ENCODE data around the gene CDC42EP4. TPM values are rescaled to one million over a fixed set of nuclear protein-coding genes. Genes with fewer than 3 reads are reported as not detected.

Gene CDC42EP4
- total RNA-seq, 2 donors from 2014 or later, result 119 to 186 TPM

DNA sequence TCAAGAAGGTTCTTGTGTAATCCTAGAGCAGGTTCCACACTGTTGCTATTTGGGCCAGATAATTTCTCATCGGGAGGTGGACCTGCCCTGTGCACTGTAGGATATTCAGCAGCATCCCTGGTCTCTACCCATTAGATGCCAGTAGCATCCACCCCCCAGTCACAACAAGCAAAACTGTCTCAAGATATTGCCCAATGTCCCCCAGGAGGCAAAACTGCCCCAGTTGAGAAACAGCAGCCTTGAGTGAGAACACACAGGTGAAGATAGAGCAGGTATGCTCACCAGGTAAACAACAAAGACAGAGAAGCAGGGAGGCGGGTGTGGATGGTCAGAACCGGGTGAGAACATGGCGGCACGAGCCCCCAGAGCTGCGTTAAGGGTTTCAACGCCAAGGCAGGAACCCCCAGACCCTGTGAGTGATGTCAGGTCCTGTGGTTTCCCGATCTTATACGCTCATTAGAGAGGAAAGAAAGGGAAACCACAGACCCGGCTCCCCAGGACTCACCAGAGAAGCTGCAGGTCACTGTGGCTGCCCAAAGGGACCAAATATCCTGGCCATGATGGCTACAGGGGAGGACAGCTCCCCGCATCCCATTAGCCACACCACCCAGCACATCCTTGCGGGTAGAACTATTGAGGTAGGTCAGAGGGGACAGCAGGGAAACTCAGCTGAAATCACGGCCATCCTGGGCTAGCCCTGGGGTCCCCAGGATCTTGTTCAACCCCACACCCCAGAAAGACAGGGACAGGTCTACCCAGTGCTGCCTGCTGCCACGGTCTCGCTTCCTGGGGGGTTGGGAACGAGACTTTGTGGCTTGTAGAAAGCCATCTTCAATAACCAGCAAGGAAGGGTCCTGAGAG is 21.2 kb downstream of the CDC42EP4 start:
- TF ChIP-seq, protein P1, sequence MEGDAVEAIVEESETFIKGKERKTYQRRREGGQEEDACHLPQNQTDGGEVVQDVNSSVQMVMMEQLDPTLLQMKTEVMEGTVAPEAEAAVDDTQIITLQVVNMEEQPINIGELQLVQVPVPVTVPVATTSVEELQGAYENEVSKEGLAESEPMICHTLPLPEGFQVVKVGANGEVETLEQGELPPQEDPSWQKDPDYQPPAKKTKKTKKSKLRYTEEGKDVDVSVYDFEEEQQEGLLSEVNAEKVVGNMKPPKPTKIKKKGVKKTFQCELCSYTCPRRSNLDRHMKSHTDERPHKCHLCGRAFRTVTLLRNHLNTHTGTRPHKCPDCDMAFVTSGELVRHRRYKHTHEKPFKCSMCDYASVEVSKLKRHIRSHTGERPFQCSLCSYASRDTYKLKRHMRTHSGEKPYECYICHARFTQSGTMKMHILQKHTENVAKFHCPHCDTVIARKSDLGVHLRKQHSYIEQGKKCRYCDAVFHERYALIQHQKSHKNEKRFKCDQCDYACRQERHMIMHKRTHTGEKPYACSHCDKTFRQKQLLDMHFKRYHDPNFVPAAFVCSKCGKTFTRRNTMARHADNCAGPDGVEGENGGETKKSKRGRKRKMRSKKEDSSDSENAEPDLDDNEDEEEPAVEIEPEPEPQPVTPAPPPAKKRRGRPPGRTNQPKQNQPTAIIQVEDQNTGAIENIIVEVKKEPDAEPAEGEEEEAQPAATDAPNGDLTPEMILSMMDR (IDR thresholded peaks at IDR 0.05), result no peak
- TF ChIP-seq POLR2A (IDR thresholded peaks at IDR 0.05), result no peak
- Histone ChIP-seq H3K27ac (peak overlapping the region; percentile 82 to 86), H3K36me3 (no peaks in the 10 kb centered on the region), H3K27me3 (replicated peaks; ENCODE audit: insufficient read depth) (no peaks in the 10 kb centered on the region), H3K4me1 (replicated peaks) (peaks cover 59% of the 10 kb centered on the region), H3K4me3 (no peak overlapping the region), H3K9me3 (no peaks in the 10 kb centered on the region)
- 76% methylated on average over 16 of the region's 16 CpGs for WGBS
- DNase-seq (ENCODE audit: low spot score), result no peak
- intact Hi-C loops (cut with DNase I), result no loop called here

DNA sequence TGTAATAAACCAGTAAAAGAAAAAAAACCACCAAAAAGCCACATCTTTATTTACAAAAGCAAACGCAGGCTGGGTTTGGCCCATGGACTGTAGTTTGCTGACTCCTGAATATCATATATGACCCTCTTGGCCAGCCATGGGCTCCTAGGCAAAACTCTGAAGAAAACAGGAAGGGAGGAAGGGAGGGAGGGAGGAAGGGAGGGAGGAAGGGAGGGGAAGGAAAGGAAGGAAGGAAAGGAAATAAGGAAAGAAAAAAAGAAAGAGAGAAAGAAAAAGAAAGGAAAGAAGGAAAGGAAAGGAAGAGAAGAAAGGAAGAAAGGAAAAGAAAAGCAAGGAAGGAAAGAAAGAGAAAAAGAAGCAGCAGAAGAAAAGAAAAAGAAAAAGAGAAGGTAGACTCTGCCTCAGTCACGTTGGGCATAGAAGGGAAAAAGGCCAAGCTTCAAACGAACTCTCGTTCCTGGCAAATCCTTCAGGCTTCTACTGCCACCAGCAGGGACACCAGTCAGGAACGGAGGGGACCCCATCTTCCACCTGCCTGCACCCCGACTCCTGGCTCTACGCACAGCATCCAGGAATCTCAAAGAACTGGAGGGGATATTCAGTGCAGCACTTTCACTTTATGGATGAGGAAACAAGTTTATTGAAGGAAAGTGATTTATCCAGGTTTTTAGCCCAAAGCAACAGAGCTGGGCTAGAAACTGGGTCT is 22.1 kb downstream of the CDC42EP4 start:
- intact Hi-C loops (cut with DNase I), result no loop called here
- H3K36me3 ChIP-seq, result no peaks in the 10 kb centered on the region
- no peaks in the 10 kb centered on the region for H3K27me3 ChIP-seq (replicated peaks; ENCODE audit: insufficient read depth)

DNA sequence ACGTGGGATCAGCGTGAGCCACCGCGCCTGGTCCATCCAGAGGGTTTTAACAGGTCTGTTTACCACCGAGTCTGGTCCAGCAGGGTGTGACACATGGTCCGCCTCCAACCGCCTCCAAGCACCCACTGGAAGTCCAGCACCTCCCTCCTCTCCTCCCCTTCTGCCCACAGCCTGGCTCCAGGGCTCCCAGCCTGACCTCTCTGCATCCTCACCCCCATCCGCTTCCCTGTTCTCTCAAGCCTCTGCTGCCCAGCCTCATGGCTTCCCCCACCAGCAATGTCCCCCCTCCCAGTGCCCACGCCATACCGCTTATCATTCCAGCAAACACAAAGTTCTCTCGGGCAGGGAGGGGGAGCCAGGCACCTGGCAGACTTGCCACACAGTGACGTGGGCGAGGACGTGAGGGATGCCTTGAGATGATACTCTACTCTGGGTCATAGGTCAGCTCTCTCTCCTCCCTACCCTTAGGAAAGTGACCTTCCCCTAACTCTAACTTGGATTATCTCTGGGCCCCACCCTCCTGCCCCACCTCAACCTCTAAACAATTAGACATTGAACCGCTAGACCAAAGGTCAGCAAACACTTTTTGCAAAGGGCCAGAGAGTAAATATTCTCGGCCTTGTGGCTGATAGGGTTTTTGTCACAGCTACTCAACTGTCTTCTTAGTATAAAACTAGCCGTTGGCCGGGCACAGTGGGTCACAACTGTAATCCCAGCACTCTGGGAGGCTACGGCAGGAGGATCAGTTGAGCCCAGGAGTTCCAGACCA is 23.1 kb downstream of the CDC42EP4 start:
- no peaks in the 10 kb centered on the region for H3K27me3 ChIP-seq (replicated peaks; ENCODE audit: insufficient read depth)
- no peak overlapping the region for H3K4me3 ChIP-seq
- TF ChIP-seq POLR2A (IDR thresholded peaks at IDR 0.05), result no peak
- peak; percentile 55 for TF ChIP-seq POLR2AphosphoS5 (IDR thresholded peaks at IDR 0.05)
- TF ChIP-seq, protein P1 (IDR thresholded peaks at IDR 0.05), result no peak
- H3K27ac ChIP-seq, result peak overlapping the region; percentile 82 to 86
- peak; percentile 84 for DNase-seq (ENCODE audit: low spot score)
- H3K36me3 ChIP-seq, result no peaks in the 10 kb centered on the region
- intact Hi-C loops (cut with DNase I), result no loop called here
- H3K4me1 ChIP-seq (replicated peaks), result peaks cover 69% of the 10 kb centered on the region
- WGBS, result 40% methylated on average over 19 of the region's 19 CpGs
- H3K9me3 ChIP-seq, result no peaks in the 10 kb centered on the region

More for the DNA sequence above, 22.1 kb downstream of the CDC42EP4 start:
- TF ChIP-seq, protein P1 (IDR thresholded peaks at IDR 0.05), result peak in 1 of 4 experiments; percentile 5
- no peak for TF ChIP-seq POLR2AphosphoS5 (IDR thresholded peaks at IDR 0.05)
- no peaks in the 10 kb centered on the region for H3K9me3 ChIP-seq
- H3K4me3 ChIP-seq, result no peak overlapping the region
- H3K27ac ChIP-seq, result peak overlapping the region; percentile 82 to 86
- WGBS, result 27% methylated on average over 7 of the region's 7 CpGs
- DNase-seq (ENCODE audit: low spot score), result no peak
- peaks cover 68% of the 10 kb centered on the region for H3K4me1 ChIP-seq (replicated peaks)

DNA sequence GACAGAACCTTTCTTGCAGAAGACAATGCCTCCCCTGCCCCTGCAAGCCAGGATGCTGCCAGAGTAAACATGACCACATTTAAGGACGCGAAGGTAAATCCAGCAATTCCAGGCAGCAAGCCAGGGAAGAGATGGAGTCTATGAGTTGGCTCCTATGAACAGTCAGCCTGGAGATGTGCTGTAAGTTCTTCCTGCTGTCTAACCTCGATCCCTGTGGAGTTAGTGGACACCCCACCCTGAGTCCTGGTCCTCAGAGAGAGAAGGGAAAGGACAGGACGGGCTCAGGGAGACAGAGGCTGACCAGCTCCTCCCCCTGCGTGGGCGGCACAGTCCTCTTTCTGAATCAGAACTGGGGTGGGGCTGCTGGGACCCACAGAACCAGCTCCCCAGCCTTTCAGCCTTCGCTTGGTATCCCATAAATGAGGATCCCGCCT is 24.9 kb downstream of the CDC42EP4 start:
- TF ChIP-seq, protein P1 (IDR thresholded peaks at IDR 0.05), result no peak
- peak; percentile 85 for TF ChIP-seq POLR2AphosphoS5 (IDR thresholded peaks at IDR 0.05)
- Histone ChIP-seq H3K36me3 (no peaks in the 10 kb centered on the region), H3K4me3 (no peak overlapping the region), H3K9me3 (no peaks in the 10 kb centered on the region), H3K27ac (peak overlapping the region; percentile 82 to 86), H3K27me3 (replicated peaks; ENCODE audit: insufficient read depth) (no peaks in the 10 kb centered on the region), H3K4me1 (replicated peaks) (peaks cover 56% of the 10 kb centered on the region)
- DNase-seq (ENCODE audit: low spot score), result peak; percentile 89
- WGBS, result 26% methylated on average over 8 of the region's 8 CpGs
- intact Hi-C loops (cut with DNase I), result no loop called here
